Right lobe of liver (tissue), 4 donors: ENCODE measurements around the gene LRRN2.

Source experiments
- POLR2A ChIP-seq: fragments of 450-650 bp; IDR thresholded peaks from one replicate; pipeline ENCODE4 v1.6.1; 2017; ENCODE audit warnings: antibody characterized with exemption, mild to moderate bottlenecking
- TF ChIP-seq, protein P1 (sequence below), 4 donors: fragments of 200-600 bp in 3 of 4; fragments of 450-650 bp in 1 of 4; IDR thresholded peaks; one replicate each; pipeline versions ENCODE4 v1.5.1 to v1.8.0; 2016 to 2022; ENCODE audit warnings: antibody characterized with exemption in 4 of 4, mild to moderate bottlenecking in 2 of 4
- donor health status: DM: no; HTN: no; CAD: no.
- donor health status: DM: no; HTN: no; CAD: no.
- donor health status: DM: no; HTN: yes; CAD: no.

DNA sequence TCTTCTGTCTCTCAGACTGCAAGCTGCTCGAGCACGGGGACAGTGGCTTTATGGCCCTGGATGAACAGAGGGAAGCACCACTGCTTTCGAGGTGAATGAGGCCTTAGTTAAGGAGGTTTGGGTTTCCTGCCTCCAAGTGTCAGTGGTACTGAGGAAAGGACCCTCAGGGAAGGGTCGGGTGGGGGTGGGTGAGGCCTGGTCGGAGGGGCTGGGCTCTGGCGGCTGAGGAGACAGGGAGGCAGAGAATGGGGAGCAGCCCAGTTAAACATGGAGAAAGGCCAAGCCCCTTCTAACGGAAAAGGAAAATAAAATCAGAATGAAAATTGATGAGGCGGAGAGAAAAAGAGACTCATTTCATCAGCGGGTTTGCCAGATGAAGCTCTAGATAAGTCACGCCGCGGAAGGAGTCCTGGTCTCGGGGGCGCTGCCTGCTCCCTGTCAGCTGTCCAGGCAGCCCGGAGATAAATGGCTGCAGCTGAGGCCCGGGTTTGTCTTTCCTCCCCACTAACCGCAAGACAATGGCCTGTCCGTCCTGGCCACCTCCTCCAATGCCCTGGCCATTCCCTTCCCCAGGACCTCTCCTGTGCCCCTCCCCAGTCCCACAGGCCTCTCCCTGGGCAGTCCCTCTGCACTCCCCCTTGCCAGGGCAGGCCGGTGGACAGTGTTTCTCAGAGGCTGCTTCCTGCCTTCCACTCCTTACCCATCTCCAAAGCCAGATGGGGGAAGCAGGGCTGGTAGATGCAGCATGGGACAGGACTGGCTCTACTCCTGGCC lies 55.2 kb downstream of the LRRN2 start:
- TF ChIP-seq POLR2A: no peak
- TF ChIP-seq, protein P1, sequence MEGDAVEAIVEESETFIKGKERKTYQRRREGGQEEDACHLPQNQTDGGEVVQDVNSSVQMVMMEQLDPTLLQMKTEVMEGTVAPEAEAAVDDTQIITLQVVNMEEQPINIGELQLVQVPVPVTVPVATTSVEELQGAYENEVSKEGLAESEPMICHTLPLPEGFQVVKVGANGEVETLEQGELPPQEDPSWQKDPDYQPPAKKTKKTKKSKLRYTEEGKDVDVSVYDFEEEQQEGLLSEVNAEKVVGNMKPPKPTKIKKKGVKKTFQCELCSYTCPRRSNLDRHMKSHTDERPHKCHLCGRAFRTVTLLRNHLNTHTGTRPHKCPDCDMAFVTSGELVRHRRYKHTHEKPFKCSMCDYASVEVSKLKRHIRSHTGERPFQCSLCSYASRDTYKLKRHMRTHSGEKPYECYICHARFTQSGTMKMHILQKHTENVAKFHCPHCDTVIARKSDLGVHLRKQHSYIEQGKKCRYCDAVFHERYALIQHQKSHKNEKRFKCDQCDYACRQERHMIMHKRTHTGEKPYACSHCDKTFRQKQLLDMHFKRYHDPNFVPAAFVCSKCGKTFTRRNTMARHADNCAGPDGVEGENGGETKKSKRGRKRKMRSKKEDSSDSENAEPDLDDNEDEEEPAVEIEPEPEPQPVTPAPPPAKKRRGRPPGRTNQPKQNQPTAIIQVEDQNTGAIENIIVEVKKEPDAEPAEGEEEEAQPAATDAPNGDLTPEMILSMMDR (IDR thresholded peaks at IDR 0.05): no peak
